Activated CD8-positive, alpha-beta T cell treated with anti-CD3 and anti-CD28 coated beads for 36 hours (primary cell): ENCODE data around the gene UGCG. TPM values are rescaled to one million over a fixed set of nuclear protein-coding genes. Genes with fewer than 3 reads are reported as not detected.

Source experiments
- ATAC-seq: fragments of 200-7000 bp; cut with Tn5 transposase; one replicate; pipeline ENCODE4 v1.10.0; 2021; ENCODE audit warnings: mild to moderate bottlenecking, moderate library complexity
- CTCF ChIA-PET: fragments of 350-600 bp; sonication (Branson Sonifier 250); formaldehyde crosslinking; loops from one replicate; lab custom pipeline; 2021; ENCODE audit warnings: antibody characterized with exemption; lab: Charles Lee
- POLR2A ChIA-PET: fragments of 350-600 bp; sonication (Branson Sonifier 250); formaldehyde crosslinking; loops from one replicate; lab custom pipeline; 2021; ENCODE audit warnings: antibody characterized with exemption; lab: Charles Lee
- DNase-seq: peaks from one replicate; pipeline ENCODE4 v3.0.0-alpha.2; 2020
- H3K27ac Mint-ChIP-seq: one replicate; pipeline ENCODE4 v1.8.0; 2021; ENCODE audit warnings: mild to moderate bottlenecking, mixed read lengths
- H3K27me3 Mint-ChIP-seq: one replicate; pipeline ENCODE4 v1.8.0; 2021; ENCODE audit warnings: mixed read lengths
- H3K36me3 Mint-ChIP-seq: one replicate; pipeline ENCODE4 v1.8.0; 2021; ENCODE audit warnings: low read depth, mixed read lengths
- H3K4me1 Mint-ChIP-seq: one replicate; pipeline ENCODE4 v1.8.0; 2021; ENCODE audit warnings: low read depth, mixed read lengths
- H3K4me3 Mint-ChIP-seq: one replicate; pipeline ENCODE4 v1.8.0; 2021; ENCODE audit warnings: mild to moderate bottlenecking, moderate library complexity, mixed read lengths
- H3K9me3 Mint-ChIP-seq: one replicate; pipeline ENCODE4 v1.8.0; 2021; ENCODE audit warnings: mixed read lengths
- CTCF ChIP-seq: fragments of 200-600 bp; IDR thresholded peaks from one replicate; pipeline ENCODE4 v1.8.0; 2022; ENCODE audit warnings: antibody characterized with exemption, mild to moderate bottlenecking
- intact Hi-C: fragments of 100-400 bp; cut with micrococcal nuclease; formaldehyde crosslinking; loops from one replicate; pipeline ENCODE4 v1.10.0; 2022
- total RNA-seq, 2 experiments: library from RNA; stranded (reverse); gene quantifications; one replicate each; pipeline ENCODE4 v1.2.3, GENCODE V29; 2021

UGCG gene
- total RNA-seq, 2 experiments from 2014 or later, result 13.5 to 14.3 TPM

GRCh38 chr9:111914749-111915424, 18.3 kb downstream of the UGCG start:
- no peak for TF ChIP-seq CTCF
- peak; percentile 42 for ATAC-seq
- intact Hi-C loops, result loop anchor here (5.0 to 10.0 kb wide), 2 partner anchors 122 to 150 kb away; no protein-coding TSS in a partner anchor
- DNase-seq, result no peak
- Mint-ChIP-seq H3K4me3 (peak overlapping the region; percentile 61), H3K27ac (peak overlapping the region; percentile 96), H3K9me3 (no peaks in the 10 kb centered on the region), H3K4me1 (peaks cover 68% of the 10 kb centered on the region), H3K27me3 (no peaks in the 10 kb centered on the region), H3K36me3 (peaks cover 39% of the 10 kb centered on the region)
- POLR2A ChIA-PET, result interaction anchor here (0.6 to 3.5 kb wide), 12 partner anchors 11 to 465 kb away, joined by 3 to 19 read pairs (median 4); partner anchors contain the start of genes HSDL2 and UGCG
- CTCF ChIA-PET, result interaction anchor here (0.6 to 2.5 kb wide), 15 partner anchors 11 to 160 kb away, joined by 3 to 15 read pairs (median 4); partner anchors contain the start of gene UGCG

GRCh38 chr9:111915425-111915758, 18.8 kb downstream of the UGCG start:
- DNase-seq (no peak), ATAC-seq (peak; percentile 25)
- no peaks in the 10 kb centered on the region for H3K9me3 Mint-ChIP-seq
- H3K36me3 Mint-ChIP-seq, result peaks cover 41% of the 10 kb centered on the region
- H3K4me1 Mint-ChIP-seq, result peaks cover 65% of the 10 kb centered on the region
- H3K27me3 Mint-ChIP-seq, result no peaks in the 10 kb centered on the region
- ChIA-PET POLR2A (interaction anchor here (0.6 to 3.5 kb wide), 12 partner anchors 11 to 464 kb away, joined by 3 to 19 read pairs (median 4); partner anchors contain the start of genes HSDL2 and UGCG), CTCF (interaction anchor here (0.6 to 2.5 kb wide), 15 partner anchors 10 to 160 kb away, joined by 3 to 15 read pairs (median 4); partner anchors contain the start of gene UGCG)
- peak overlapping the region; percentile 96 for H3K27ac Mint-ChIP-seq
- no peak for TF ChIP-seq CTCF
- intact Hi-C loops, result loop anchor here (10.0 kb wide), 1 partner anchor 151 kb away; no protein-coding TSS in a partner anchor
- H3K4me3 Mint-ChIP-seq, result peak overlapping the region; percentile 61

- Mint-ChIP-seq H3K27me3 (no peaks in the 10 kb centered on the region), H3K9me3 (no peaks in the 10 kb centered on the region), H3K27ac (peak overlapping the region; percentile 89), H3K36me3 (peaks cover 43% of the 10 kb centered on the region), H3K4me3 (peak overlapping the region; percentile 49), H3K4me1 (peaks cover 57% of the 10 kb centered on the region)
- TF ChIP-seq CTCF, result no peak
- ATAC-seq, result peak; percentile 82
- ChIA-PET POLR2A (interaction anchor here (0.8 to 3.5 kb wide), 8 partner anchors 10 to 134 kb away, joined by 3 to 19 read pairs (median 5); partner anchors contain the start of gene UGCG), CTCF (interaction anchor here (0.9 to 2.5 kb wide), 7 partner anchors 10 to 159 kb away, joined by 3 to 15 read pairs (median 4); no protein-coding TSS in a partner anchor)
- intact Hi-C loops, result loop anchor here (10.0 kb wide), 1 partner anchor 151 kb away; no protein-coding TSS in a partner anchor
- peak; percentile 46 for DNase-seq
Measured at GRCh38 chr9:111916234-111916645, 19.6 kb downstream of the UGCG start.

GRCh38 chr9:111917201-111917600, 20.6 kb downstream of the UGCG start:
- no peak overlapping the region for H3K27ac Mint-ChIP-seq
- H3K4me1 Mint-ChIP-seq, result peaks cover 51% of the 10 kb centered on the region
- peaks cover 43% of the 10 kb centered on the region for H3K36me3 Mint-ChIP-seq
- no peak overlapping the region for H3K4me3 Mint-ChIP-seq
- CTCF ChIA-PET, result no interaction called here
- H3K9me3 Mint-ChIP-seq, result no peaks in the 10 kb centered on the region
- ATAC-seq (no peak), DNase-seq (no peak)
- POLR2A ChIA-PET, result interaction anchor here (3.5 kb wide), 1 partner anchor 20 kb away, joined by 19 read pairs; the partner anchor contains the start of gene UGCG
- TF ChIP-seq CTCF, result no peak
- intact Hi-C loops, result loop anchor here (10.0 kb wide), 1 partner anchor 152 kb away; no protein-coding TSS in a partner anchor
- H3K27me3 Mint-ChIP-seq, result no peaks in the 10 kb centered on the region
